HG03432 (cell line): ENCODE results near the gene NRN1L.
A peak's percentile ranks its signal among the peaks of the same experiment; 100 is the strongest.

ENCODE experiments used
- ATAC-seq: cut with Tn5 transposase; IDR thresholded peaks from one replicate; pipeline ENCODE4 v1.9.1; 2021; ENCODE audit warnings: mild to moderate bottlenecking, moderate library complexity; ENCODE audit not compliant: unreplicated experiment

Gene NRN1L

DNA sequence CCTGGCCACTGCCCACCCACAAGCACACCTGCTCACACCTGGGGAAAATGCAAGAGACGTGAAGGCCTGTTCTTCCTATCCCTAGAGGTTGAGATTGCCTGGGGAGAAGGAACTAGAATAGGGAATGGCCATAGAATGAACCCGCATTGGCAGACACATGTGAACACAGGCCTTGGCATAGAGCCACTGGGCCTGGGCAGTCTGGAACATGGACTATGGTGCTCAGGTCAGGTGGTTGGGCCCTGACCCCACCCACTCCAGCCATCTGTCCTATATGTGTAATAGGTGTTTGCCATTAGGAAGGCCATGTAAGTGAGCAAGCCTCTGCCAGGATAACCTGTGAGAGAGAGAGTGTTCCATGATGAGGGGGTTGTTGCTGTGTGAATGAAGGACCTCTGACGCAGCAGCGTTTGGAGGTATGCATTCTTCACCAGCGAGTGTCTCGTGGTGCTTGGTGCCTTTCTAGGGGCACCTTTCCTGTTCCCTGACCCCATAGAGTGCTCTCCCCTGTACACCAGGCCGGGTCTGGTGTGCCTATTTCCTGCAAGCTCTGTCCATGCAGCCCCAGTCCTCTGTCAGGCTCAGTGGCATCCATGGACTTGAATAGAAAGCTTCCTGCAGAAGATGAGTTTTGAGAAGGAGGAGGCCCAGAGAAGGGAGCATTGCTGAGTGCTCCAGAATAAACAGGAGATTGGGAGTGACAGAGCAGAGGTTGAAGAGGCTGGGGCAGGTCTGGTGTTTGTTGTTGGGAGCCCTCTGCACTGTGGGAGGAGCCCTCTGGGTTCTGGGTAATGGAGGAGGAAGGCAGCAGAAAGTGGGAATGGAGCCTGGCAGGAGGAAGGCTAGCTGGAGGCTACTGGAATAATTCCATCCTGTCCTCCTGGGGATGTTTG, 31.4 kb downstream of the NRN1L start:
- ATAC-seq: no peak

DNA sequence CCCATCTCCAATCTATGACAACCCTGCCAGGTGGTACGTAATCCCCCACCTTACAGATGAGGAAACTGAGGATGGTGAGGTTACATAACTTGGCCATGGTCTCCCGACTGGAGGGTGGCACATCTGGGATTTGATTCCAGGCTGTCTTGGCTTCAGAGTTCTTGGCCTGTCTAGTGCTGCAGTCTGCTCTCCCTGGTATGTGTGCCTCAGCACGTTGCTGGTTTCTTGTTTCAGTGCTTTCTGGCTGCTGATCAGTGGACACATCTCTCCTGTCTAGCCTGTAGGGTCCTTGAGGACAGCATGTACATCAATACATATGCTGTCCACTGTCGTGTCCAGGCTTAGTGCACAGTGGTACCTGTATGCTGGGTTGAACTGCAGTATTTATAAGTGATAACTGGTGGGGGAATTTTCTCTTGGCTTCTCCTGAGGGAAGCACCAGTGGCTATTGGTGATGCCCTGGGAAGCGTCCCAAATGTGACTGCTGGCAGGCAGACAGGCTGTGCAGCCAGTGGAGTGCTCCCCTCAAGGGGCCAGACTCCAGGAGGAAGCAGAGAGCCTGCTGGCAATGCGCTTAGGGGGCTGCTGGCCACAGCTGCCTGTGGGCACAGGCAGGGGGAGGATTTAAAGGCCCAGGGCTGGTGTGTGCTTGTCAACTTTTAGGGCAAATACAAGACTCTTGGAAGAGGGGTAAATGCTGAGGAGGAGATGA, 32.6 kb downstream of the NRN1L start:
- no peak for ATAC-seq

DNA sequence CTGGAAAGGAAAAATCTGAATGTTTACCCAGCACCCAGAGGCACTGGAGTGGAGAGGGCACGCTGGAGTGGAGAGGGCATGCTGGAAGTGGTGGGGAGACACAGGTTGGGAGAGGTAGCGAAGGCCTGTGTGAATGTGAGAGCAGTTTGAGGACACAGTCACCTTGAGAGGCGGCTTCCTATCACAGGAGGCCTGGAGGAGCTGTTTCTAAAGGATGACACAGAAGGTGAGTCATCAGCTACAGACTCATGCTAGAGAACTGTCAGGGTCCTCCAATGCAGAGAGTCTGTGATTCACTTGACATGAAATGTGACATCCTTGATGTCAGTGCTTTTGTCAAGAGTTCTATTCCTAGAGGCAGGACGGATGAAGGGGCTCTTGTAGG, 33.2 kb downstream of the NRN1L start:
- ATAC-seq: no peak

DNA sequence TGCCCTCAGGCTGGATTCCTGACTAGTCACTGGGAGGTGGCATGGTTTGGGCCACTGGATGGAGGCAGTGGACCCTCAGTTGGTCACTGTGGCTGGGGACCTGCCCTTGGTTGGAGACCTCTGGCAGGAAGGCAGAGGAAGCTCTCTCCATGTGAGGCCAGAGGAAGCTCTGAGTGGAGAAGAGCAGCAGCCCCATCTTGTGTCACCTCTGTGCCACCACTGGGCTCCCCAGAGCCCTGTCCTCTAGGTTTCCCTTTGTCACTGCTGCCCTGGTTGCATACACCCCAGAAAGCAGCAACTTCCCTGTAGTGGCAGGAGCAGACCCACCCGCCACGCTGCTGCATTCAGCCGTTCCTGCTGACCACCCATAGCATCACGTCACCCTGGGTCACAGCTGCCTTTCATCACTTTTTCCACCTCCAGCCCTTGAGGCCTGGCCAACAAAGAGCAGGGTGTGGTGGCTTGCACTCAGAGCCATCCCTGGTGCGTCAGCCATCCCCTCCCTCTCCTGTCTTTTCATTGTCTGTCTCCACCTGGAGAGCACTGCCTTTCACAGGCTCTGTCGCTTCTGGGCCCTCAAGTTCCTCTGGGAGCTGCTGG, 35.0 kb downstream of the NRN1L start:
- ATAC-seq: no peak

DNA sequence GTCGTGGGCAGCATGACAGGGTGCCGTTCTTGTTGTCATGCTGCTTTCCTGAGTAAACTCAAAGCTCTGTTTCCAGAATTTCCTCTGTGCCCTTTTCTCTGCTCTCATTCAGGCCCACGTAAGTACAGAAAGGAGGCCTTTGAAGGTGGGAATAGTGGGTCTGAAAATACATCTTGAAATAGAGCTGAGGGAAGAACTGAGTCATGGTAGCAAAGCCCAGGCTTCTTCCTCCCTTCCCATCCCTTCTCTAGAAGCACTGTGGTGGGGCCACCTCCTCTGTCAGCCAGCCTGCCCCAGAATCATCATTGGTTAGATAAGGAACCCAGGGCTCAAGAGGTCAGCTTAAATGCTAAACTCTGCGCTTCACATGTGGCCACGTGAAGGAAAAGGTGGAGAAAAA, 37.5 kb downstream of the NRN1L start:
- no peak for ATAC-seq

DNA sequence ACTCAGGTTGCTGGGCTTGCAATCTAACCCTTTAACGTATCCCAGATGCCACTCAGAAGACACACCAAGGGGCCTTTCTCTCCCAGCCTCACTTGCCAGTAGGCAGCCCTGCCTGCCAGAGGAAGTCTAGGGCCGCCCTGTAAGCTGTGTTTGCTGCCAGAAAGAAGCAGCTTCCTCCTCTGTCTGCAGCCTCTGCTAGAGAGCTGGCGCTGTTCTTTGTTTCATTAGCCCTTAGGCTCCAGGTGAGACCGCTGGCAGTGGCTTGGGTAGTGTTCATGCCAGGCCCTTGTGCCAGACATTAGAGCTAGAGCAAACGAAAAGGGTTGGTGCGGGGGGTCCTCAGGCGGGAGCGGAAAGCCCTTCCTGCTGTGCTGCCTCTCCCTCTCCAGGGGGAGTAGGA, 38.1 kb downstream of the NRN1L start:
- no peak for ATAC-seq

DNA sequence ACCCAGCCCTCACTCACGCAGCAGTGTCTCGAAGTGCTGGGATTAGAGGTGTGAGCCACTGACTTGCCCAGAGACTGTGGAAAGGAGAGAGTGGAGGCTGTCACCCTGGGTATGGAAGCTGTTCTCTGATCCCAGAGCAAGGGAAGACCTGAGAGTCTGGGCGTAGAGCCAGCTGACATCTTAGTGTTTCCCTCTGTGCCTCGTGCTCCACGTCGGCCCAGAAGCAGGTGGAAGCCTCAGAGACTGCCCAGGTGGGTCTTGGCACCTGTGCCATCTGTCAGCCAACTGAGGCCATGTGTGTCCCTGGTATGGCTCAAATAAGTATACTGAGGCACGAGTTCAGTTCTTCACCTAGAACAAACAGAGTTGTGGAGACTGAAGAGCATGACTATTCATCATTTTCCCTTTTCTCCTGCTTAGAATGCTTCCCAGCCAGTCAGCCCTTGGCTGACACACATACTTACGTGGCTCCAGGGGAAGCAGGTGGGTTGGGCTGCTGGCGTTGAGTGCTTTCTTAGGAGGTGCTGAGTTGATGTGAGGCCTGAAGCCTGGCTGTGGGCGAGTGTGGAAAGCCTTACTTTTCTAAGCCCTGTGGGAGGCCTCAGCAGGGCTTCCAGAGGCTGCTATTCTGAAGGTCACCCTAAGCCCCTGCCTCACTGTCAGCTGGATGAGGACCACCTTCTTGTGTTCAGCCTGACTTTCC, 38.9 kb downstream of the NRN1L start:
- no peak for ATAC-seq

DNA sequence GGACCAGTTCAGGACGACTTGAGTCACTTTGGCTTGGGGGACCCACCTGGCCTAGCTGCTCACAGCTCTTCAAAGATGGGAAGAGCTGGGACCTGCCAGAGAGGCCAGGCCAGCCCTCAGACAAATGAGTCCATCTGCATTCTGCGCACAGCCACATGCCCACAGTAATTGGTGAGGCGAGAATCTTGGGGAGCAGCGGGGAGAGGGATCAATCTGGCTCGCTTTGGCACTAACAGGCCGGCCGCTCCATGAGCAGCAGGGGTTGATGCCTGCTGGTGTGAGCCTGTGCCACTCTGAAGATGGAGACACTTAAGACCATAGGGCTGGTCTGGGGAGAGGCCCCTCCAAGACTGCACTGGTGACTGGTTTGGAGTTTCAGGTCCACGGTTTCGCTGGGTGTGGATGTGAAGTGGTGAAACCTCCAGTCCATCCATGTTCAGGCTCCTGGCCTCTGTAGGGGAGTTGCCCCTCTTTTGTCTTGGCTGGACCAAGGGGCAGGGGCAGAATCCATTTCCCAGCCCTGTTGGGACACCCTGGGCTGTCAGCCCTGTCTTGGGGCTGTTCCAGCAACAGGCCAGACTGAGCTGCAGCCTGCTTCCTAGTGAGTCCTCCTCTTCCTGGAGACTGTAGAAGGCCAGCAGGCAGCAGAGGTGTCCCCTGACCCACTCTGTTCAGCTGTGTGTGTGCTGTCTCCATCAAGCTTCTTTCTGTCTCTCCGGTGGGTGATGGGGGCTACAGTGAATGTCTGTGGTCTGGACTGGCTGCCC, 39.6 kb downstream of the NRN1L start:
- ATAC-seq: no peak

DNA sequence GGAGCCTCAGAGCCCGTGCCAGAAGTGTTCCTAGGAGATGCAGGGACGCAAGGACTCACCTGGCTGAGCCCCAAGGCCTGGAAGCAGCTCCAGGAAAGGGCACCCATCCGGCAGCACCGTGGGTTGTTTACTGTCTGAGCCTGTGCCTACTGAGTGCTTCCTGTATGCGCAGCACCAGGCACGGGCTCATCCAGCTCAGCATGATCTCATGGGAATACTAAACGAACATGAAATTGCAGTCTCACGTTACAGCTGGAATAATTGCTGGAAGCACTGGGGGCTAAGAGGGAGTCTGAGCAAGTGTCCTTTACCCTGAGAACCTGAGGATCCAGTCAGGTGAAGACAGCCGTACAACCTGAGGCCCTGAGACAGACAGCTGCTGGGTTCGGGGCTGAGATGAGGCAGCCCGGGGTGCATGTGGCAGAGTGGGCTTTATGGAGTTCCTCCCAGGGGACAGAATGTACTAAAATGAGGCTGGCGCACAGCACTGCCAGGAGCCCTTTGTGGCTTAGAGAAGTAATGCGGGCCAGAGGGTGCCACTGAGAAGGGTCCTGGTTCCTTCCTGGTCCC, 41.6 kb downstream of the NRN1L start:
- ATAC-seq: no peak

DNA sequence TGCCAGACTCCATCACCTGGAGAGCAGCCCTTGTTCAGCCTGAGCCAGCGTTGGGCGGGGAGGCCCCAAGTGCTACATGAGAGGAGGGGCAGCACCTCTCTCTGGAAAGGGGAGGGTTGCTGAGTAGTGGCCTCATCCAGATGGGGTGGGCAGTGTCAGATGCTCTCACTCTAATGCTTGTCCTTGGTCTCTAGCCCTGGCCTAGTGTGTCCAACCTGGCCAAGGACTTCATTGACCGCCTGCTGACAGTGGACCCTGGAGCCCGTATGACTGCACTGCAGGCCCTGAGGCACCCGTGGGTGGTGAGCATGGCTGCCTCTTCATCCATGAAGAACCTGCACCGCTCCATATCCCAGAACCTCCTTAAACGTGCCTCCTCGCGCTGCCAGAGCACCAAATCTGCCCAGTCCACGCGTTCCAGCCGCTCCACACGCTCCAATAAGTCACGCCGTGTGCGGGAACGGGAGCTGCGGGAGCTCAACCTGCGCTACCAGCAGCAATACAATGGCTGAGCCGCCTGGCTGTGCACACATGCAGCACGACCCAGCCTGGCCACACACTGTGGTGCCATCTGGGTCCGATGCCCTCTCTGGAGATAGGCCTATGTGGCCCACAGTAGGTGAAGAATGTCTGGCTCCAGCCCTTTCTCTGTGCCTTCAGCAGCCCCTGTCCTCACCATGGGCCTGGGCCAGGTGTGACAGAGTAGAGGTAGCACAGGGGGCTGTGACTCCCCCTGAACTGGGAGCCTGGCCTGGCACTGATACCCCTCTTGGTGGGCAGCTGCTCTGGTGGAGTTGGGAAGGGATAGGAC, 42.7 kb downstream of the NRN1L start:
- ATAC-seq: no peak

DNA sequence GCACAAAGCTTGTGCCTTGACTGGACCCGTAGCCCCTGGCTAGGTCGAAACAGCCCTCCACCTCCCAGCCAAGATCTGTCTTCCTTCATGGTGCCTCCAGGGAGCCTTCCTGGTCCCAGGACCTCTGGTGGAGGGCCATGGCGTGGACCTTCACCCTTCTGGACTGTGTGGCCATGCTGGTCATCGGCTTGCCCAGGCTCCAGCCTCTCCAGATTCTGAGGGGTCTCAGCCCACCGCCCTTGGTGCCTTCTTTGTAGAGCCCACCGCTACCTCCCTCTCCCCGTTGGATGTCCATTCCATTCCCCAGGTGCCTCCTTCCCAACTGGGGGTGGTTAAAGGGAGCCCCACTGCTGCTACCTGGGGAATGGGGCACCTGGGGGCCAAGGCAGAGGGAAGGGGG, 43.5 kb downstream of the NRN1L start:
- no peak for ATAC-seq

DNA sequence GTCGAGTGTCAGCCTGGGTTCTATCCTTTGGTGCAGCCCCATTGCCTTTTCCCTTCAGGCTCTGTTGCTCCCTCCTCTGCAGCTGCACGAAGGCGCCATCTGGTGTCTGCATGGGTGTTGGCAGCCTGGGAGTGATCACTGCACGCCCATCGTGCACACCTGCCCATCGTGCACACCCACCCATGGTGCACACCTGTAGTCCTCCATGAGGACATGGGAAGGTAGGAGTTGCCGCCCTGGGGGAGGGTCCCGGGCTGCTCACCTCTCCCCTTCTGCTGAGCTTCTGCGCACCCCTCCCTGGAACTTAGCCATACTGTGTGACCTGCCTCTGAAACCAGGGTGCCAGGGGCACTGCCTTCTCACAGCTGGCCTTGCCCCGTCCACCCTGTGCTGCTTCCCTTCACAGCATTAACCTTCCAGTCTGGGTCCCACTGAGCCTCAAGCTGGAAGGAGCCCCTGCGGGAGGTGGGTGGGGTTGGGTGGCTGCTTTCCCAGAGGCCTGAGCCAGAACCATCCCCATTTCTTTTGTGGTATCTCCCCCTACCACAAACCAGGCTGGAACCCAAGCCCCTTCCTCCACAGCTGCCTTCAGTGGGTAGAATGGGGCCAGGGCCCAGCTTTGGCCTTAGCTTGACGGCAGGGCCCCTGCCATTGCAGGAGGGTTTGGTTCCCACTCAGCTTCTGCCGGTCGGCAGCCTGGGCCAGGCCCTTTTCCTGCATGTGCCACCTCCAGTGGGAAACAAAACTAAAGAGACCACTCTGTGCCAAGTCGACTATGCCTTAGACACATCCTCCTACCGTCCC, 44.1 kb downstream of the NRN1L start:
- ATAC-seq: peak; percentile 60

DNA sequence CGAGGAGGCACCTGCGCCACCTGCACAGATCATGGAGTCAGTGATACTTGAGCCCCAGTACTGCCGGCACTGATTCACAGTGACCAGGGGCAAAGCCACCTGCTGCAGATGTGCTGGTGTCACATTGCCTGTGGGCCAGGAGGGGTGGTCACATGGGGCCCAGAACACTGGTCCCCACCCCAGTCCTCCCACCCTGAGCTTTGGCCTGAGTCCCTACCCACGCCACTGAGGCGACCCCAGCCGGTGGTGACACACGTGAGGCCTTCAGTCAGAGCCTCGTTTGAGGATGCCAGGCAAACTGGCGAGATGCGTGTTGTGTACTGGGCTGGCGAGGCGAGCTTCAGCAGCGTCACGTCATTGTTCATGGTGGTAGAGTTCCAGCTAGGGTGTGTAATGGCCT, 45.5 kb downstream of the NRN1L start:
- no peak for ATAC-seq

DNA sequence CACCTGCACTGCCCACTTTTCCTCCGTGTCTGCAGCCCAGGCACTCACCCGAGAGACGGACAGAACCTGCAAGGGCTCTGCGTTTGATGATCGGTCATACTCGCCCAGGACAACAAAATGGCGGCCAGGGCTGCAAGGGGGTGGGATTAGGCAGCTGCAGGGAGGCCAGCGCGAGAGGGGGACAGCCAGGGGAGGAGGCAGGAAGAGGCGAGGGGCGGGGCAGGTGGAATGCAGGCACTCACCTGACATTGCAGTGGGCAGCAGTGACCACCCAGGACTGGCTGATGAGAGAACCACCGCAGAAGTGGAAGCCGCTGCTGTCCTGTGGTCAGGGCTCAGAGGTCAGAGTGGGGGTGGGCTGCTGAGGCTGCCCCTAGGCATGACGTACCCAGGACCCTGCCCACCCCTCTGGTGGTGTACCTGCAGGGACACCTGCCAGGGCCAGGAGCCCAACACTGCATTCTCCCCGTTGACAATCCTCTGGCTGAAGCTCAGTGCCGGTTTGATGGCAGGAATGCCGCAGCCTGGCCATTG, 46.1 kb downstream of the NRN1L start:
- ATAC-seq: no peak

DNA sequence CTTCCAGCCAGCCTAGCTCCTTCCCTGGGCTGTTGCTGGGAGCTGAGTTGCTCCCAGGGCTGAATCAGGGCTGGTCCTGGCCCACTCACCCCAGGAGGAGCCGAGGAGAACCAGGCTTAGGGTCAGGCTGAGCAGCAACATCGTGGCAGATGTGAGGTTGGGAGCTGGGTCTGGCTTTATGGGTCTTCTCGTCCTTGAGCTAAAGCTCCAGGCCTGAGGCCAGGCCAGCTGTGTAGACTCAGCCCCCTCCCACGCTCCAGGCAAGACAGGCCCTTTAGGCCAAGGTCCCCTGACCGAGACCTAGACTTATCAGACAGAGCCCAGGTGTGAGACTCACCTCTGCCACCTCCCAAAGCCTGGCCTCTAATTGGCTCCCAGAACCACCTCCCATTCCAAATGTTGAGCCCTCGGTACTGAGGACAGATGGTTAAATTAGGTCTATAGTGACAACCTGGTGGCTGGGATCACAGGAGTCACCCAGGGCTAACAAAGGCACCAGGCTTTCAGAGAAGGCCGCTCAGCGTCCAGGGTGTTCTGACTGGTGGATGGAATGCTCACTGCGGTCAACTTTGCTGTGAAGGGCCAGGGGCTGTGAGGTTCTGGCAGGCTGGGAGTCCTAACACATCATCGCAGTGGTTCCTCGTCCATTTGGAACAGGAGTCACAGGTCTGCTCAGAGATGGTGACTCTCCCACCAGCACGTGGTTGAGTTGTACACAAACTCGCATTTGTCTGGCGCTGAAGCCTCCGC, 47.2 kb downstream of the NRN1L start, which contains the start of gene CTRL:
CTRL (minus strand) TSS at position 151 of the 750 bp plus-strand sequence; CDS start at position 141, 10 bp downstream.
- ATAC-seq: no peak

DNA sequence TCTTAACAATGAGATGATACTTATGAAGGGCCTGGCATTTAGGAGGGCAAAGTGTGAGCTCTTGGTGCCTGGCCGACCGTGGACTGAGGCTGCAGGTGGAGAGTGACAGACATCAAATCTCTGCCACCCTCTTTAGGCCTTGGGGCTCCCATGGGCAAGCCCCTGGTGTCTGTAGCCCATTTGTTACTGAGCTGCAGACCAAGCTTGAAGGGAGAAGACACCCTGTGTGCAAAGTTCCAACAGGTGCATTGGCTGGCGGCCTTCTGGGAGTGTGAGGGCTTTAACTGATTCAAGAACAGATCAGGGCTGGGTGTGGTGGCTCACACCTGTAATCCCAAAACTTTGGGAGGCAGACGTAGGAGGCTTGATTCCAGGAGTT, 47.8 kb downstream of the NRN1L start:
- no peak for ATAC-seq

DNA sequence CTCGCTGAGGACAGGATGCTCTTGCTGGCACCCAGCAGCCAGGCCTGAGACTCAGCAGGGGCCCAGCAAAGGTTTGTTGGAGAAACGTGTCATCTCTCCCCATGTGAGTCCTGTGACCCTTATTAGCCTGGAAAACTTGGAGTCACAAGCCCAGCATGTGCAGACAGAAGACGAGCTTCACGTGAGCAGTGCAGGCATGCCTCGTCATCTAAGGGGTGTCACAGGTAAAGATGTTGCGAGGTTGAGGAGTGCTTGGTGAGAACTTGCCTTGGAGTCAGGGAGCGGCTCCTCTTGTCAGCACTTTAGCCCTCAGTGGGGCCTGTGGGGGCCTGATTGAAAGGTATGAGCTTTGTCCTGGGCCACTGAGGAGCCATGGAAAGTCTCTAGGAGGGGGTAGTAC, 49.1 kb downstream of the NRN1L start:
- no peak for ATAC-seq
